HepG2 (cell line): ENCODE data around the gene CYP26A1. TPM values are rescaled to one million over a fixed set of nuclear protein-coding genes. Genes with fewer than 3 reads are reported as not detected.

Experiments used
- AHR ChIP-seq: IDR thresholded peaks from 2 replicates; pipeline ENCODE4 v1.6.1; 2018; ENCODE audit warnings: missing genetic modification reagents, missing compliant biosample characterization
- CEBPG ChIP-seq: IDR thresholded peaks from 2 replicates; pipeline ENCODE4 v1.6.1; 2016
- DNMT3B ChIP-seq: conservative IDR thresholded peaks from 2 replicates; pipeline ENCODE4 v1.6.1; 2016; ENCODE audit warnings: missing biosample characterization, control low read depth
- EP300 ChIP-seq, 3 experiments: sonication (generic) in 1 of 3; formaldehyde crosslinking in 1 of 3; IDR thresholded peaks; 2 replicates each; pipeline versions ENCODE4 v1.5.1 to v1.6.1; 2011 to 2020; ENCODE audit warnings: low read depth in 2 of 3, low read length in 2 of 3, borderline replicate concordance in 1 of 3, improper control_type of control experiment in 1 of 3, mild to moderate bottlenecking in 1 of 3, missing genetic modification reagents in 1 of 3, moderate library complexity in 1 of 3
- FOXP1 ChIP-seq, 2 experiments: fragments of 450-650 bp in 1 of 2; IDR thresholded peaks; 2 replicates each; pipeline ENCODE4 v1.6.1; 2017 to 2018; ENCODE audit warnings: antibody characterized with exemption in 1 of 2
- MAZ ChIP-seq, 2 experiments: sonication (generic) in 1 of 2; formaldehyde crosslinking in 1 of 2; IDR thresholded peaks; 2 replicates each; pipeline versions ENCODE4 v1.5.0 to v1.6.1; 2012 to 2020; ENCODE audit warnings: low read depth in 2 of 2, mild to moderate bottlenecking in 2 of 2, borderline replicate concordance in 1 of 2, improper control_type of control experiment in 1 of 2, low read length in 1 of 2, missing genetic modification reagents in 1 of 2, moderate library complexity in 1 of 2
- PCBP1 ChIP-seq: fragments of 200-400 bp; formaldehyde crosslinking; IDR thresholded peaks from 2 replicates; pipeline ENCODE4 v1.6.1; 2017; ENCODE audit warnings: mild to moderate bottlenecking, low read depth, low read length, borderline replicate concordance
- RFXANK ChIP-seq: IDR thresholded peaks from 2 replicates; pipeline ENCODE4 v1.6.1; 2016
- SRSF4 ChIP-seq: fragments of 200-400 bp; formaldehyde crosslinking; IDR thresholded peaks from one replicate; pipeline ENCODE4 v1.6.1; 2018; ENCODE audit warnings: mild to moderate bottlenecking, low read depth, low read length, moderate library complexity; ENCODE audit not compliant: poor library complexity, severe bottlenecking
- ZFX ChIP-seq: sonication (generic); formaldehyde crosslinking; IDR thresholded peaks from 2 replicates; pipeline ENCODE4 v1.4.0; 2020; ENCODE audit warnings: mild to moderate bottlenecking, low read depth, missing genetic modification reagents, moderate library complexity
- ZNF317 ChIP-seq: sonication (generic); formaldehyde crosslinking; IDR thresholded peaks from 2 replicates; pipeline ENCODE4 v1.5.0; 2020; ENCODE audit warnings: mild to moderate bottlenecking, missing genetic modification reagents
- polyA plus RNA-seq, 8 experiments: library from polyadenylated mRNA; depleted of rRNA in 3 of 8; stranded (reverse) in 7 of 8; unstranded in 1 of 8; fragments of >200 nt; fragmentation: Illumina TruSeq in 4 of 8; extraction: Trizol in 4 of 8; gene quantifications; 2 replicates each; pipeline versions ENCODE4 v1.2.1 to v1.2.3, GENCODE V29; 2011 to 2016; ENCODE audit warnings: low read depth in 4 of 8, missing spikeins in 1 of 8, mixed read lengths in 1 of 8; ENCODE audit not compliant: insufficient read depth in 1 of 8
- total RNA-seq, 5 experiments: library from RNA; depleted of rRNA; stranded (reverse); fragments of >200 nt; fragmentation: Illumina TruSeq; extraction: Trizol; gene quantifications; 2 replicates each; pipeline ENCODE4 v1.2.3, GENCODE V29; 2016; ENCODE audit warnings: low read depth in 1 of 5
- TF ChIP-seq, protein P1 (sequence below), 2 experiments: fragments of 450-650 bp in 1 of 2; sonication (generic) in 1 of 2; formaldehyde crosslinking in 1 of 2; IDR thresholded peaks; 2 replicates each; pipeline versions ENCODE4 v1.6.1 to v1.8.0; 2016 to 2022; ENCODE audit warnings: antibody characterized with exemption in 1 of 2, mild to moderate bottlenecking in 1 of 2, missing genetic modification reagents in 1 of 2
- TF ChIP-seq, protein P2 (sequence below): sonication (generic); formaldehyde crosslinking; IDR thresholded peaks from 2 replicates; pipeline ENCODE4 v1.9.0; 2021; ENCODE audit warnings: missing genetic modification reagents, mild to moderate bottlenecking, borderline replicate concordance
- TF ChIP-seq, protein P3 (sequence below): sonication (generic); formaldehyde crosslinking; IDR thresholded peaks from 2 replicates; pipeline ENCODE4 v1.4.0; 2020; ENCODE audit warnings: missing genetic modification reagents, borderline replicate concordance
- TF ChIP-seq, protein P4 (sequence below): sonication (generic); formaldehyde crosslinking; IDR thresholded peaks from 2 replicates; pipeline ENCODE4 v1.4.0; 2020; ENCODE audit warnings: mild to moderate bottlenecking, missing genetic modification reagents

CYP26A1 gene
- total and polyA plus RNA-seq, 2 of the 13 experiments (the other 11 are each of a cell fraction or from before 2014, with no cell fraction given) = 0.15 TPM; not detected in 1

DNA sequence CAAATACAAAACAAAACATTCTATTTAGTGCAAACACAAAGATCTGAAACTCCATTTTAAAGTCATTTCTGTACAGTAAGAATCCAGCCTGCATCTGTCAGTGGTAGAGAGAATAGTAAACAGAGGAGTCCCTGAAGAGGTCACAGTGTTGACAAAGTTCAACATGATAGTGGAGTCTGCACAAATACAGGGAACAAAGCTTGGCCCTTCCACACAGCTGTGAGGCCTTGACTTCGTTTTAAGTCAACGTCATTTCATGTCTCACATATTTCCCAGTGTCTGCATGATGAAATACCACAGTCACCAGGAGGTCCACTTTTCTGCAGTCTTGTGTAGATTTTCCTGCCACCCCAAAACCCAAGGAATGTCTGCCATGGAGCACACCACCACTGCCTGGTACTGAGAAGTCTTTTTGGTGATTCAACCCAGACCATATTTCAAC, 33.0 kb downstream of the CYP26A1 start (continued):
- TF ChIP-seq, protein P1, sequence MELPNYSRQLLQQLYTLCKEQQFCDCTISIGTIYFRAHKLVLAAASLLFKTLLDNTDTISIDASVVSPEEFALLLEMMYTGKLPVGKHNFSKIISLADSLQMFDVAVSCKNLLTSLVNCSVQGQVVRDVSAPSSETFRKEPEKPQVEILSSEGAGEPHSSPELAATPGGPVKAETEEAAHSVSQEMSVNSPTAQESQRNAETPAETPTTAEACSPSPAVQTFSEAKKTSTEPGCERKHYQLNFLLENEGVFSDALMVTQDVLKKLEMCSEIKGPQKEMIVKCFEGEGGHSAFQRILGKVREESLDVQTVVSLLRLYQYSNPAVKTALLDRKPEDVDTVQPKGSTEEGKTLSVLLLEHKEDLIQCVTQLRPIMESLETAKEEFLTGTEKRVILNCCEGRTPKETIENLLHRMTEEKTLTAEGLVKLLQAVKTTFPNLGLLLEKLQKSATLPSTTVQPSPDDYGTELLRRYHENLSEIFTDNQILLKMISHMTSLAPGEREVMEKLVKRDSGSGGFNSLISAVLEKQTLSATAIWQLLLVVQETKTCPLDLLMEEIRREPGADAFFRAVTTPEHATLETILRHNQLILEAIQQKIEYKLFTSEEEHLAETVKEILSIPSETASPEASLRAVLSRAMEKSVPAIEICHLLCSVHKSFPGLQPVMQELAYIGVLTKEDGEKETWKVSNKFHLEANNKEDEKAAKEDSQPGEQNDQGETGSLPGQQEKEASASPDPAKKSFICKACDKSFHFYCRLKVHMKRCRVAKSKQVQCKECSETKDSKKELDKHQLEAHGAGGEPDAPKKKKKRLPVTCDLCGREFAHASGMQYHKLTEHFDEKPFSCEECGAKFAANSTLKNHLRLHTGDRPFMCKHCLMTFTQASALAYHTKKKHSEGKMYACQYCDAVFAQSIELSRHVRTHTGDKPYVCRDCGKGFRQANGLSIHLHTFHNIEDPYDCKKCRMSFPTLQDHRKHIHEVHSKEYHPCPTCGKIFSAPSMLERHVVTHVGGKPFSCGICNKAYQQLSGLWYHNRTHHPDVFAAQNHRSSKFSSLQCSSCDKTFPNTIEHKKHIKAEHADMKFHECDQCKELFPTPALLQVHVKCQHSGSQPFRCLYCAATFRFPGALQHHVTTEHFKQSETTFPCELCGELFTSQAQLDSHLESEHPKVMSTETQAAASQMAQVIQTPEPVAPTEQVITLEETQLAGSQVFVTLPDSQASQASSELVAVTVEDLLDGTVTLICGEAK (IDR thresholded peaks at IDR 0.05) = no peak
- TF ChIP-seq, protein P1 (CRISPR knock-in tag; IDR thresholded peaks at IDR 0.05) = no peak
- TF ChIP-seq ZNF317 (0 out of 2 replicates have a peak, but pooled peaks have one; percentile 46), PCBP1 (no peak), EP300 (IDR thresholded peaks at IDR 0.05; ENCODE audit: low read depth in 2 of 2, low read length in 2 of 2) (peak in 1 of 2 experiments; percentile 89; a peak in 3 of 4 replicates), EP300 (CRISPR knock-in tag; IDR thresholded peaks at IDR 0.05; ENCODE audit: borderline replicate concordance) (peak; percentile 84; the same call in 1 of the 2 replicates), FOXP1 (IDR thresholded peaks at IDR 0.05) (peak; percentile 78), FOXP1 (CRISPR knock-in tag; IDR thresholded peaks at IDR 0.05) (peak; percentile 97), RFXANK (no peak), ZFX (CRISPR knock-in tag) (peak; percentile 59; the same call in 1 of the 2 replicates), MAZ (IDR thresholded peaks at IDR 0.05; ENCODE audit: borderline replicate concordance, low read depth, low read length) (no peak), MAZ (CRISPR knock-in tag; IDR thresholded peaks at IDR 0.05; ENCODE audit: low read depth) (no peak), AHR (CRISPR knock-in tag) (no peak), SRSF4 (no peak), DNMT3B (CRISPR knock-in tag) (no peak), CEBPG (CRISPR knock-in tag) (peak; percentile 92)
- TF ChIP-seq, protein P2, sequence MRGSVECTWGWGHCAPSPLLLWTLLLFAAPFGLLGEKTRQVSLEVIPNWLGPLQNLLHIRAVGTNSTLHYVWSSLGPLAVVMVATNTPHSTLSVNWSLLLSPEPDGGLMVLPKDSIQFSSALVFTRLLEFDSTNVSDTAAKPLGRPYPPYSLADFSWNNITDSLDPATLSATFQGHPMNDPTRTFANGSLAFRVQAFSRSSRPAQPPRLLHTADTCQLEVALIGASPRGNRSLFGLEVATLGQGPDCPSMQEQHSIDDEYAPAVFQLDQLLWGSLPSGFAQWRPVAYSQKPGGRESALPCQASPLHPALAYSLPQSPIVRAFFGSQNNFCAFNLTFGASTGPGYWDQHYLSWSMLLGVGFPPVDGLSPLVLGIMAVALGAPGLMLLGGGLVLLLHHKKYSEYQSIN (CRISPR knock-in tag) = no peak
- TF ChIP-seq, protein P3, sequence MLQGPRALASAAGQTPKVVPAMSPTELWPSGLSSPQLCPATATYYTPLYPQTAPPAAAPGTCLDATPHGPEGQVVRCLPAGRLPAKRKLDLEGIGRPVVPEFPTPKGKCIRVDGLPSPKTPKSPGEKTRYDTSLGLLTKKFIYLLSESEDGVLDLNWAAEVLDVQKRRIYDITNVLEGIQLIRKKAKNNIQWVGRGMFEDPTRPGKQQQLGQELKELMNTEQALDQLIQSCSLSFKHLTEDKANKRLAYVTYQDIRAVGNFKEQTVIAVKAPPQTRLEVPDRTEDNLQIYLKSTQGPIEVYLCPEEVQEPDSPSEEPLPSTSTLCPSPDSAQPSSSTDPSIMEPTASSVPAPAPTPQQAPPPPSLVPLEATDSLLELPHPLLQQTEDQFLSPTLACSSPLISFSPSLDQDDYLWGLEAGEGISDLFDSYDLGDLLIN (CRISPR knock-in tag) = no peak
- TF ChIP-seq, protein P4, sequence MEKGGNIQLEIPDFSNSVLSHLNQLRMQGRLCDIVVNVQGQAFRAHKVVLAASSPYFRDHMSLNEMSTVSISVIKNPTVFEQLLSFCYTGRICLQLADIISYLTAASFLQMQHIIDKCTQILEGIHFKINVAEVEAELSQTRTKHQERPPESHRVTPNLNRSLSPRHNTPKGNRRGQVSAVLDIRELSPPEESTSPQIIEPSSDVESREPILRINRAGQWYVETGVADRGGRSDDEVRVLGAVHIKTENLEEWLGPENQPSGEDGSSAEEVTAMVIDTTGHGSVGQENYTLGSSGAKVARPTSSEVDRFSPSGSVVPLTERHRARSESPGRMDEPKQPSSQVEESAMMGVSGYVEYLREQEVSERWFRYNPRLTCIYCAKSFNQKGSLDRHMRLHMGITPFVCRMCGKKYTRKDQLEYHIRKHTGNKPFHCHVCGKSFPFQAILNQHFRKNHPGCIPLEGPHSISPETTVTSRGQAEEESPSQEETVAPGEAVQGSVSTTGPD (CRISPR knock-in tag) = no peak
